GM19455 (cell line): ENCODE measurements around the gene FYB1.

ENCODE experiments used
- ATAC-seq: cut with Tn5 transposase; IDR thresholded peaks from one replicate; pipeline ENCODE4 v1.9.1; 2021; ENCODE audit not compliant: unreplicated experiment

FYB1 gene

GRCh38 chr5:39206630-39207321 is 12.6 kb downstream of the FYB1 start:
- ATAC-seq = no peak

GRCh38 chr5:39205550-39205949 is 13.8 kb downstream of the FYB1 start:
- ATAC-seq = no peak

GRCh38 chr5:39203951-39204350 is 15.4 kb downstream of the FYB1 start:
- ATAC-seq = no peak

- no peak for ATAC-seq
Observed at GRCh38 chr5:39203275-39203922, 16.0 kb downstream of the FYB1 start.

GRCh38 chr5:39202597-39203274 is 16.6 kb downstream of the FYB1 start:
- ATAC-seq = no peak

- ATAC-seq = no peak
Observed at GRCh38 chr5:39201781-39202596, 17.4 kb downstream of the FYB1 start.

- ATAC-seq = no peak
Observed at GRCh38 chr5:39201160-39201780, 18.1 kb downstream of the FYB1 start.

GRCh38 chr5:39200081-39200480 is 19.3 kb downstream of the FYB1 start:
- ATAC-seq = no peak

- ATAC-seq = no peak
Observed at GRCh38 chr5:39199335-39199734, 20.0 kb downstream of the FYB1 start.

GRCh38 chr5:39198127-39198526 is 21.2 kb downstream of the FYB1 start:
- ATAC-seq = no peak

GRCh38 chr5:39197556-39197955 is 21.8 kb downstream of the FYB1 start:
- ATAC-seq = no peak

- ATAC-seq = no peak
Observed at GRCh38 chr5:39195198-39195826, 24.1 kb downstream of the FYB1 start.

GRCh38 chr5:39194466-39195136 is 24.8 kb downstream of the FYB1 start:
- ATAC-seq = no peak

- ATAC-seq = no peak
Observed at GRCh38 chr5:39193553-39194465, 25.6 kb downstream of the FYB1 start.

GRCh38 chr5:39192450-39193160 is 26.8 kb downstream of the FYB1 start:
- ATAC-seq = no peak

- ATAC-seq = no peak
Observed at GRCh38 chr5:39191216-39191615, 28.1 kb downstream of the FYB1 start.

GRCh38 chr5:39190311-39191102 is 28.9 kb downstream of the FYB1 start:
- ATAC-seq = no peak
